Measurements from ENCODE around the gene TMSB15A. TPM values are rescaled to one million over a fixed set of nuclear protein-coding genes. Genes with fewer than 3 reads are reported as not detected.

Gene TMSB15A
- total RNA-seq, 1 experiment from 2014 or later: 17.0 TPM

DNA sequence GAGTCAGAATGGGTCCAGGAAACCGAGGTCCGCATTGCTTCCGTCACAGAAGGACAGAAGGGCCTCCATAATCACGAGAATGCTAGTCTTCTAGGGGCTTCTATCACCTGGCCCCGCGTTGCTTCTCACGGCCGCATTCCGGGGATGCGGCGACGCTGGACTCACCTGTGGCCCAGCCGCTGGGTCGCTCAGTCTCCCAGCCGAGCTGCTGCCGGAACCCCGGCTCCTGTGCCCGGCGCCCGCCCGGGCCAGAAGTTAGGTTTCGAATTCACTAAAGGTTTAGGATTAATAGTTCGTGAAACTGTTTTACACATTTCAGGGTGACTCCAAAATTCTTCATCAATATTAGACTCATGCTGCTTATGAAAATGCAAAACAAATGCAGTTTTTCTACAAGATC, 31.7 kb upstream of the TMSB15A start:
- POLR2A ChIA-PET: no interaction called here
- Histone ChIP-seq H3K27ac (ENCODE audit: low read depth, low read length) (no peak overlapping the region), H2AFZ (ENCODE audit: low read depth, low read length, poor library complexity, severe bottlenecking) (no peak overlapping the region), H4K20me1 (ENCODE audit: insufficient read depth) (no peaks in the 10 kb centered on the region), H3K4me3 (replicated peaks in 1 of 2; ENCODE audit: low read depth in 1 of 2, low read length in 2 of 2) (no peak overlapping the region), H3K4me1 (ENCODE audit: control insufficient read depth in 1 of 2, insufficient read depth in 2 of 2, low read length in 2 of 2) (no peaks in the 10 kb centered on the region), H3K9ac (ENCODE audit: low read length) (no peak overlapping the region), H3K36me3 (ENCODE audit: control insufficient read depth in 1 of 2, insufficient read depth in 2 of 2, low read length in 2 of 2) (no peaks in the 10 kb centered on the region), H3K9me2 (ENCODE audit: insufficient read depth) (no peaks in the 10 kb centered on the region), H3K9me3 (ENCODE audit: control insufficient read depth in 1 of 2, insufficient read depth in 1 of 2, low read depth in 1 of 2, low read length in 2 of 2) (no peaks in the 10 kb centered on the region), H3K79me2 (ENCODE audit: insufficient read depth, low read length) (no peaks in the 10 kb centered on the region), H3K27me3 (ENCODE audit: insufficient read depth, low read length) (no peaks in the 10 kb centered on the region), H3K4me2 (ENCODE audit: low read length) (no peak overlapping the region)
- intact Hi-C loops (cut with micrococcal nuclease): no loop called here
- no peak for TF ChIP-seq SP1 (IDR thresholded peaks at IDR 0.05; ENCODE audit: low read depth)
- TF ChIP-seq POLR2A (IDR thresholded peaks at IDR 0.05; ENCODE audit: borderline replicate concordance, extremely low read depth, insufficient read depth, insufficient read length): no peak
- TF ChIP-seq CEBPB (IDR thresholded peaks at IDR 0.05; ENCODE audit: low read depth): no peak
- TF ChIP-seq EZH2 (IDR thresholded peaks at IDR 0.05): no peak
- TF ChIP-seq RAD21 (IDR thresholded peaks at IDR 0.05; ENCODE audit: low read depth): no peak
- DNase-seq (ENCODE audit: low read depth, low spot score) (no peak), ATAC-seq (no peak)
- no TSS peak for BruUV-seq (replicated peaks)
- RAD21 ChIA-PET (ENCODE audit: low non-redundant PET in 1 of 2, low total read pairs in 2 of 2, uncharacterized antibody in 2 of 2, unreplicated experiment in 2 of 2): no interaction called here
- CTCF ChIA-PET: no interaction called here

DNA sequence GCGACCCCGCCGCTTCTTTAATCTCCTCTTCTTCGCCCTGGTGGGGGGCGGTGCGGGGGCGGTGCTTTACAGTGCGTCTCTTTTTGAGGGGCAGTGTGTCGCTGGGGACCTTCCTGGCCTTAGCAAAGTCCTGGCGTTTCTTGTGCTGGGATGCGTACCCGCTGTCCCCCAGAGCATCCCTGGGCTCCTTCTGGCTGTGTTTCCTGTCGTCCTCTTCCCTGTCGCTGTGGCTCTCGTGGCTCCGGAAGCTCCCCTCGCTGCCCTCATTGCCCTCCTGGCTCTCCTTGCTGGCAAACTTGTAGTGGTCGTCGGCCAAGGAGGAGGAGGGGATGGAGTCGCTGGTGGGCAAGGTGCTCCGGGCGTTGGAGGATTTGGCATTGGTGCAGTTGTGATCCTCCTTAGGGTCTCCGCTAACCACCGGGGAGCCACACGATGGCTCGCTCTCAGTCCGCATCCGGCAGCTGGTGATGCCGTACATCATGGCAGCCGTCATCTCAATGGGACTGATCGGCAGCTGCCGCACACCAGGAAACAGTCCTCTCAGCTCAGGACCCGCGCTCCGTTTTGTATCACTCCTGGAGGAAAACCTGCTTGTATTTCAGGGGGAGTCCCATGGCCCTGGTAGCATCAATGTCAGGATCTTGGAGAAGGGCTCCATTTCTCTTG, 30.4 kb upstream of the TMSB15A start:
- ChIA-PET CTCF (no interaction called here), RAD21 (ENCODE audit: low non-redundant PET in 1 of 2, low total read pairs in 2 of 2, uncharacterized antibody in 2 of 2, unreplicated experiment in 2 of 2) (no interaction called here), POLR2A (no interaction called here)
- Histone ChIP-seq H2AFZ (ENCODE audit: low read depth, low read length, poor library complexity, severe bottlenecking) (no peak overlapping the region), H3K4me3 (replicated peaks in 1 of 2; ENCODE audit: low read depth in 1 of 2, low read length in 2 of 2) (no peak overlapping the region), H3K9ac (ENCODE audit: low read length) (no peak overlapping the region), H3K27ac (ENCODE audit: low read depth, low read length) (no peak overlapping the region), H3K27me3 (ENCODE audit: insufficient read depth, low read length) (no peaks in the 10 kb centered on the region), H3K36me3 (ENCODE audit: control insufficient read depth in 1 of 2, insufficient read depth in 2 of 2, low read length in 2 of 2) (no peaks in the 10 kb centered on the region), H3K9me3 (ENCODE audit: control insufficient read depth in 1 of 2, insufficient read depth in 1 of 2, low read depth in 1 of 2, low read length in 2 of 2) (no peaks in the 10 kb centered on the region), H3K4me1 (ENCODE audit: control insufficient read depth in 1 of 2, insufficient read depth in 2 of 2, low read length in 2 of 2) (no peaks in the 10 kb centered on the region), H3K4me2 (ENCODE audit: low read length) (no peak overlapping the region), H3K79me2 (ENCODE audit: insufficient read depth, low read length) (no peaks in the 10 kb centered on the region), H3K9me2 (ENCODE audit: insufficient read depth) (no peaks in the 10 kb centered on the region), H4K20me1 (ENCODE audit: insufficient read depth) (no peaks in the 10 kb centered on the region)
- no peak for ATAC-seq
- DNase-seq (ENCODE audit: low read depth, low spot score): no peak
- TF ChIP-seq CEBPB (IDR thresholded peaks at IDR 0.05; ENCODE audit: low read depth) (no peak), TCF7L2 (IDR thresholded peaks at IDR 0.05; ENCODE audit: borderline replicate concordance, extremely low read depth, insufficient read depth, insufficient read length) (no peak), CBX3 (IDR thresholded peaks at IDR 0.05; ENCODE audit: low read depth) (no peak), POLR2A (IDR thresholded peaks at IDR 0.05; ENCODE audit: borderline replicate concordance, extremely low read depth, insufficient read depth, insufficient read length) (no peak), ZNF274 (IDR thresholded peaks at IDR 0.05; ENCODE audit: low read depth, low read length) (no peak), ELF1 (IDR thresholded peaks at IDR 0.05; ENCODE audit: borderline replicate concordance, low read depth) (no peak), SP1 (IDR thresholded peaks at IDR 0.05; ENCODE audit: low read depth) (no peak), EZH2 (IDR thresholded peaks at IDR 0.05) (no peak), JUND (IDR thresholded peaks at IDR 0.05) (no peak), POLR2AphosphoS5 (IDR thresholded peaks at IDR 0.05; ENCODE audit: low read depth, low read length) (no peak), ZFX (IDR thresholded peaks at IDR 0.05) (no peak), EZH2phosphoT487 (IDR thresholded peaks at IDR 0.05; ENCODE audit: borderline replicate concordance) (no peak)
- TF ChIP-seq, protein P1, sequence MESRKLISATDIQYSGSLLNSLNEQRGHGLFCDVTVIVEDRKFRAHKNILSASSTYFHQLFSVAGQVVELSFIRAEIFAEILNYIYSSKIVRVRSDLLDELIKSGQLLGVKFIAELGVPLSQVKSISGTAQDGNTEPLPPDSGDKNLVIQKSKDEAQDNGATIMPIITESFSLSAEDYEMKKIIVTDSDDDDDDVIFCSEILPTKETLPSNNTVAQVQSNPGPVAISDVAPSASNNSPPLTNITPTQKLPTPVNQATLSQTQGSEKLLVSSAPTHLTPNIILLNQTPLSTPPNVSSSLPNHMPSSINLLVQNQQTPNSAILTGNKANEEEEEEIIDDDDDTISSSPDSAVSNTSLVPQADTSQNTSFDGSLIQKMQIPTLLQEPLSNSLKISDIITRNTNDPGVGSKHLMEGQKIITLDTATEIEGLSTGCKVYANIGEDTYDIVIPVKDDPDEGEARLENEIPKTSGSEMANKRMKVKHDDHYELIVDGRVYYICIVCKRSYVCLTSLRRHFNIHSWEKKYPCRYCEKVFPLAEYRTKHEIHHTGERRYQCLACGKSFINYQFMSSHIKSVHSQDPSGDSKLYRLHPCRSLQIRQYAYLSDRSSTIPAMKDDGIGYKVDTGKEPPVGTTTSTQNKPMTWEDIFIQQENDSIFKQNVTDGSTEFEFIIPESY (IDR thresholded peaks at IDR 0.05; ENCODE audit: extremely low read depth, insufficient replicate concordance, low read length): no peak
- TF ChIP-seq, protein P2, sequence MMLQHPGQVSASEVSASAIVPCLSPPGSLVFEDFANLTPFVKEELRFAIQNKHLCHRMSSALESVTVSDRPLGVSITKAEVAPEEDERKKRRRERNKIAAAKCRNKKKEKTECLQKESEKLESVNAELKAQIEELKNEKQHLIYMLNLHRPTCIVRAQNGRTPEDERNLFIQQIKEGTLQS (IDR thresholded peaks at IDR 0.05): no peak
- TF ChIP-seq, protein P3, sequence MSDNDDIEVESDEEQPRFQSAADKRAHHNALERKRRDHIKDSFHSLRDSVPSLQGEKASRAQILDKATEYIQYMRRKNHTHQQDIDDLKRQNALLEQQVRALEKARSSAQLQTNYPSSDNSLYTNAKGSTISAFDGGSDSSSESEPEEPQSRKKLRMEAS (IDR thresholded peaks at IDR 0.05): no peak
- TF ChIP-seq, protein P4, sequence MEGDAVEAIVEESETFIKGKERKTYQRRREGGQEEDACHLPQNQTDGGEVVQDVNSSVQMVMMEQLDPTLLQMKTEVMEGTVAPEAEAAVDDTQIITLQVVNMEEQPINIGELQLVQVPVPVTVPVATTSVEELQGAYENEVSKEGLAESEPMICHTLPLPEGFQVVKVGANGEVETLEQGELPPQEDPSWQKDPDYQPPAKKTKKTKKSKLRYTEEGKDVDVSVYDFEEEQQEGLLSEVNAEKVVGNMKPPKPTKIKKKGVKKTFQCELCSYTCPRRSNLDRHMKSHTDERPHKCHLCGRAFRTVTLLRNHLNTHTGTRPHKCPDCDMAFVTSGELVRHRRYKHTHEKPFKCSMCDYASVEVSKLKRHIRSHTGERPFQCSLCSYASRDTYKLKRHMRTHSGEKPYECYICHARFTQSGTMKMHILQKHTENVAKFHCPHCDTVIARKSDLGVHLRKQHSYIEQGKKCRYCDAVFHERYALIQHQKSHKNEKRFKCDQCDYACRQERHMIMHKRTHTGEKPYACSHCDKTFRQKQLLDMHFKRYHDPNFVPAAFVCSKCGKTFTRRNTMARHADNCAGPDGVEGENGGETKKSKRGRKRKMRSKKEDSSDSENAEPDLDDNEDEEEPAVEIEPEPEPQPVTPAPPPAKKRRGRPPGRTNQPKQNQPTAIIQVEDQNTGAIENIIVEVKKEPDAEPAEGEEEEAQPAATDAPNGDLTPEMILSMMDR (IDR thresholded peaks at IDR 0.05 in 2 of 3, conservative IDR thresholded peaks at IDR 0.05 in 1 of 3; ENCODE audit: borderline replicate concordance in 1 of 3, insufficient read depth in 1 of 3, low read depth in 2 of 3, low read length in 2 of 3): no peak
- BruUV-seq (replicated peaks): no TSS peak
- intact Hi-C loops (cut with micrococcal nuclease): no loop called here

Measured in HCT116 (cell line).